Measurements from ENCODE around the gene GNB1. TPM values are rescaled to one million over a fixed set of nuclear protein-coding genes. Genes with fewer than 3 reads are reported as not detected.
"Not testable (repeated sequence)": the region's sequence is repeated elsewhere in the genome, so short reads cannot be mapped to it uniquely, and the experiment has no call there.

The GNB1 gene
- total RNA-seq, 1 experiment from 2014 or later = 135 TPM

DNA sequence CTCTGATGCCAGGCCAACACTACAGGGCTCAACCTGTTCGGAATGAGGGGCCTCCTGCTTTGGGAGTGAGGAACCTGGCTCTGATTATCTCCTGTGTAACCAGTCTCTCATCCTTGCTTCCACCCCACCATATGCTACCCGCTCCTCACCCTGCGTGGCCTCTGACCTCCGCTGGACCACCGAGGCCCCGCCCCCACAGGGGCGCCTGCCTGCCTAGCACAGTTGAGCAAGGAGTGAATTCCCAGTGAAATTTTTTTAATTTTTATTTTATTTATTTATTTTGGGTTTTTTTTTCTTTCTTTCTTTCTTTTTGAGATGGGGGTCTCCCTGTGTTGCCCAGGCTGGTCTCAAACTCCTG lies 1.9 kb upstream of the GNB1 start:
- H3K4me3 ChIP-seq (ENCODE audit: insufficient read depth, low read depth, low read length) = no peak overlapping the region
- H3K27me3 ChIP-seq (ENCODE audit: control insufficient read depth, insufficient read depth, low read length) = no peaks in the 10 kb centered on the region
- DNase-seq = peak; percentile 51
- no peaks in the 10 kb centered on the region for H3K36me3 ChIP-seq (replicated peaks; ENCODE audit: control insufficient read depth, insufficient read depth, low read length)

DNA sequence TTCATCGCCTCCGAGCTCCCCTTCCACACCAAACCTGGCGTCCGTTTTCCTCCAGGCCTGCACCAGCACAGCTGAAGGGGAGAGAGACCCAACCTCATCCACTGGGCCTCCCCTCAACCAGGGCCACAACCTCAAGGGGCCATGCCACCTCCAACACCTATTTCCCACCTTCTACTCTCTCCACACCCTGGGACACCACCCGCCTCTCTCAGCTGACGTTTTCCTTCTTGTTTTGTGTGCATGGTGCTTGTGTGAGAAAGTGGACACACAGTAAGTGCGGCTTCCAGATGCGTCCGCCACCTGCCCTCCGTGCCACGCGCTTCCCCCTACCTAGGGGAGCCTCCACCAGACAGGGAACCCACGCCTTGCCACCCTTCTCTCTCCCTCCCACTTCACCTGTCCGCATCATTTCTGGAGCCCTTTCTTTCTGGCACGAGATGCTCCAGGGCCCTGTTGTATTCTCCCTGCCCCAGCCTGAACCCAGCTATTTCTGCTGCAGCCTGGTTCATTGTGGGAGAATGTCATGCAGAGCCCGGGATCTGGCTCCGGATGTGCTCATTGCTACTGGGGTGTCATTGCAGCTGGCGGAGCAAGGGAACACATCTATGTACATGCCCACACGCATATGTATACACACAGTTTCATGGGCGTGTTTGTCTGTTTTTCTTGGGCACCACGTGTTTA lies 1.3 kb upstream of the GNB1 start:
- no peaks in the 10 kb centered on the region for H3K36me3 ChIP-seq (replicated peaks; ENCODE audit: control insufficient read depth, insufficient read depth, low read length)
- peak overlapping the region; percentile 100 for H3K4me3 ChIP-seq (ENCODE audit: insufficient read depth, low read depth, low read length)
- H3K27me3 ChIP-seq (ENCODE audit: control insufficient read depth, insufficient read depth, low read length) = no peaks in the 10 kb centered on the region
- DNase-seq = no peak

DNA sequence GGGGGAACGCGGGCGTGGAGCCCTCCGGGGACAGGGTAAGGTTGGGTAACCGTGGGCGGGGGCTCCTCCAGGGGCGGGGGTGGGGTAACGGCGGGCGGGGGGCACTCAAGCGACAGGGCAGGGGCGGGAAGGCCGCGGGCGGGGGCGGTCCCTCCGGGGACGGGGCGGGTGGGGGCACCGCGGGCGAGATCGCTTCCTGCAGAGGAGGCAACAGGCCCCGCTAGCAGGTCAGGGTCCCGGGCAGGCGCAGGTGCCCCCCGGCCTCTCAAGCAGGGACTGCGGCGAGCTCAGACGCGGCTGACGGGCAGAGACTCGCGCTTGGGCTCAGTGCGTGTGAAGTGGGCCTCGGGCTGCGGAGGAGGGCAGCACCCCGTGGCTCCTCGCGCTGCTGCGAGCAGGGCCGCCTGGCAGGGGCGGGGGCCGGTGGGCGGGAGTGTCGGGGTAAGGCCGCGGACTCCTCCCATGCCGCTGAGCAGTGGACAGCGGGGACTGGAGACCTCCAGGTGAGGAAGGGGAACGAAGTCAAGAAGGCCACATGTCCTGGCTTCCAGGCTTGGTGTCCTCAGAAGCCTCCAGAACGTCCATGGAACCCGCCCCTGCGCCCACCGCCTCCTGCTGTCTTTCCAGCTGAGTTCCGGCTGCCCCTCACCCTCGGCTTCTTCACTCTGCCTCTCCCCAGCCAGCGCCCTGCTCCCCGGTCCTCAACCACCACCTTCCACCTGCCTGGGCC lies 627 bp upstream of the GNB1 start:
- peak; percentile 90 for DNase-seq
- Histone ChIP-seq H3K36me3 (replicated peaks; ENCODE audit: control insufficient read depth, insufficient read depth, low read length) (no peaks in the 10 kb centered on the region), H3K27me3 (ENCODE audit: control insufficient read depth, insufficient read depth, low read length) (no peaks in the 10 kb centered on the region), H3K4me3 (ENCODE audit: insufficient read depth, low read depth, low read length) (peak overlapping the region; percentile 100)

DNA sequence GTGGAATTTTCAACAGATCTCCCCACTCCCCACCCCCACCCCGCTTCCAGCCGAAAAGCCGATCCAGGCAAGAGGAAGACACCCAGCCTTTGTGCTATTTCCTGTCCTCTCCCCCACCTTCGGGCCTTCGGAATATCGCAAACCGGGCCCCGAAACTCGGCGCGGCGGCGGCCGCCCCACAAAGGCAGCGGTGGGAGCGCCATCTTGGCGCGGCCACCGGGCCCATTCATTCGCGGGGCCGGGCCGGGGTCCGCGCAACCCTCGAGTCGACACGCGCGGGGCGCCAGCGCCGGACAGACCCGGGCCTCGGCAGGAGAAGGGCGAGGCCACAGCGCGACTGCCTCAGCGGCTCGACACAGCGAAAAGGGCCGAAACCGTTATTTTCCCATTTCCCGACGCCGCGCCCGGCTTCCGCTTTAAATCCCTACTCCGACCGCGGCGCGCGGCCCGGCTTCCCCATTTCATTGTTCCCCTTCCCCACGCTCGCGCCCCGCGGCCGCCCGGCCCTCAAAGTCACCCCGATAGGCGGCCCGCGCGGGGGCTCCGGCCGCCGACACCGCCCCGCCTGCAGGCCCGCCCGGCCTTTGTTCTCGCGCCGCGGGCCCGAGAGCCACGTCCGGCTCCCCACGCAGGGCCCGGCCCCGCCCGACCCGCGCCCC lies 911 bp downstream of the GNB1 start:
- Histone ChIP-seq H3K36me3 (replicated peaks; ENCODE audit: control insufficient read depth, insufficient read depth, low read length) (no peaks in the 10 kb centered on the region), H3K27me3 (ENCODE audit: control insufficient read depth, insufficient read depth, low read length) (no peaks in the 10 kb centered on the region), H3K4me3 (ENCODE audit: insufficient read depth, low read depth, low read length) (peak overlapping the region; percentile 100)
- peak; percentile 85 for DNase-seq

DNA sequence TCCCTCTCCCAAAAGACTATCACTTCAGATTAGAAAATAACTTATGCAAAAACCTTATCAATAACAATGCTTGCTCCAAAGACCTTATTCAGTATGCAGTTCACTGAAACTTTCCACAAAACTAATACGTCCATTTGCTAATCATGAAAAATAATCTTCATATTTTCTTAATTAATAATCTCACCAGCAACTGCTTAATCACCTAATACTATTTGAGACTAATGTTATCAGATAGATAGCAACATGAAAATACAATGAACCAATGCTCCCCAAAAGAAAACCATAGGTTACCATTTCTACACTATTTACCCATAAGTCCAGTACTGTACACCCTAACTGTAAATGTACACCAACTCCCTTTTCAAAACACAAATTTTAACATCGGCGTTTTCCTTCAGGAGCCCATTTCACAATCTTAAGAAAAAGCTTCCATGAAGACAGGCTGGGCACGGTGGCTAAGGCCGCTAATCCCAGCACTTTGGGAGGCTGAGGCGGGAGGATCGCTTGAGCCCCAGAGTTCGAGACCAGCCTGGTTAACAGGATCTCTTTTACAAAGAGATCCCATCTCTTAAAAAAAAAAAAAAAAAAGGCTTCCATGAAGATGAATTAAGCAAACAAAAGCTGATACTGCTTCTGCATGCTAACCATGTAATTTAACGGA lies 1.7 kb downstream of the GNB1 start:
- H3K4me3 ChIP-seq (ENCODE audit: insufficient read depth, low read depth, low read length) = peak overlapping the region; percentile 100
- DNase-seq = no peak

DNA sequence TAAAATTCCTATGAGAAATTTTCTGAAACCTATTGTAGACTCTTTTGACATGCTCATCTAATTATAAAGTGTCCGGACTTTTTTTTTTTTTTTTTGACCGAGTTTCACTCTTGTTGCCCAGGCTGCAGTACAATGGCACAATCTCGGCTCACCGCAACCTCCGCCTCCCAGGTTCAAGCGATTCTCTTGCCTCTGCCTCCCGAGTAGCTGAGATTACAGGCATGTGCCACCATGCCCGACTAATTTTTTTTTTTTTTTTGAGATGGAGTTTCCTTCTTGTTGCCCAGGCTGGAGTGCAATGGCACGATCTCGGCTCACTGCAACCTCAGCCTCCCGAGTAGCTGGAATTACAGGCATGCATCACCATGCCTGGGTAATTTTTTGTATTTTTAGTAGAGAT lies 7.0 kb downstream of the GNB1 start:
- not testable (repeated sequence) for DNase-seq

More for the DNA sequence above, 1.7 kb downstream of the GNB1 start:
- H3K27me3 ChIP-seq (ENCODE audit: control insufficient read depth, insufficient read depth, low read length) = no peaks in the 10 kb centered on the region
- no peaks in the 10 kb centered on the region for H3K36me3 ChIP-seq (replicated peaks; ENCODE audit: control insufficient read depth, insufficient read depth, low read length)

DNA sequence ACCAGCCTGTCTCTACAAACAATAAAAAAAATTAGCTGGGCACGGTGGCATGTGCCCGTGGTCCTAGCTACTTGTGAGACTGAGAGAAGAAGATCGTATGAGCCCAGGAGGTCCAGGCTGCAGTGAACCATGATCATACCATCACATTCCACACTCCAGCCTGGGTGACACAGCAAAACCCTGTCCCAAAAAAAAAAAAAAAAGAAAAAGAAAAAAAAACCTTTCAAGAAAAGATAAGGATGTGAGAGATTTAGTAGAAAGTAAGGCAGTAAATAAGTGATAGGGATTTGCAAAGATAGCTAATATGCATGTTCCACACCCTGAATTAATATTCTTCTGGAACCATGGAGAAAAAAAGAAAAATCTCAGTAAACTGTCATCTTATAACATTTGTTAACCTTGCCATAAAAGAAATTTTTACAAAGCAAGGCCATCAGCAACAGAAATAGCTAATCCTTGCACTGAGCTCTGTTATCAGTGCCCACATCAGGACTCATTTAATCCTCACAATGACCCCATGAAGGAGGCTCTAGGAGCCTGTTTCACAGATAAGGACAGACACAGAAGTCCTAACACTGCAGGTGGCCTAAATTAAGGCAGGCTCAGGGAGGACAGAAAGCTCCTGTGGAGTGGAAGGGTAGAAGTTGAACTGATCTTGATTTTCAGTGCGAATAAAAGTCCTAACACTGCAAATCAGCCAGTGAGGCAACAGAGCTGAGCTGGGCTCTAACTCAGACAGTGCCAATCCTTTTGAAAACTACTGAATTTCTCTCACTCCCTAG lies 7.6 kb downstream of the GNB1 start:
- no peak for DNase-seq
- Histone ChIP-seq H3K27me3 (ENCODE audit: control insufficient read depth, insufficient read depth, low read length) (no peaks in the 10 kb centered on the region), H3K36me3 (replicated peaks; ENCODE audit: control insufficient read depth, insufficient read depth, low read length) (no peaks in the 10 kb centered on the region; the same call in 1 of the 2 replicates), H3K4me3 (ENCODE audit: insufficient read depth, low read depth, low read length) (no peak overlapping the region)

More for the DNA sequence above, 7.0 kb downstream of the GNB1 start:
- H3K27me3 ChIP-seq (ENCODE audit: control insufficient read depth, insufficient read depth, low read length); H3K4me3 ChIP-seq (ENCODE audit: insufficient read depth, low read depth, low read length); H3K36me3 ChIP-seq (replicated peaks; ENCODE audit: control insufficient read depth, insufficient read depth, low read length): not testable (repeated sequence)

DNA sequence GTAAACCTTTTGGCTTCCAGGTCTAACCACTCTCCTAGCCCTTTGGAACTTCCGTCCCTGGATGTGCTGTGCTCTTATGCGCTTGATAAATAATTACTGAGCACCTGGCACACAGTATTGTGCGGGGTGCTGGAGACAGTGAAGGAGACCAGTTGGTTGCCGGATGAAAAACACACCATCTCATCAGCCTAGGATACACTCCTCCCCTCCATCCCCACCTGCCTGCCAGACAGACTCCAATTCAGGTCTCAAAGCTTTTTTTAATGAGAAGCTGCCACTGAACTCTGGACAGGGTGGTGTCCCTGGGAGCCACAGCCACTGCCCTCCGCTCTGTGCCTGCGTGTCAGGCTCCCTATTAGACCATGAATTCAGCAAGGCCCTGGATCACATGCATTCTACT lies 9.2 kb downstream of the GNB1 start:
- no peaks in the 10 kb centered on the region; the same call in 1 of the 2 replicates for H3K36me3 ChIP-seq (replicated peaks; ENCODE audit: control insufficient read depth, insufficient read depth, low read length)
- H3K4me3 ChIP-seq (ENCODE audit: insufficient read depth, low read depth, low read length) = no peak overlapping the region
- H3K27me3 ChIP-seq (ENCODE audit: control insufficient read depth, insufficient read depth, low read length) = no peaks in the 10 kb centered on the region
- no peak for DNase-seq

DNA sequence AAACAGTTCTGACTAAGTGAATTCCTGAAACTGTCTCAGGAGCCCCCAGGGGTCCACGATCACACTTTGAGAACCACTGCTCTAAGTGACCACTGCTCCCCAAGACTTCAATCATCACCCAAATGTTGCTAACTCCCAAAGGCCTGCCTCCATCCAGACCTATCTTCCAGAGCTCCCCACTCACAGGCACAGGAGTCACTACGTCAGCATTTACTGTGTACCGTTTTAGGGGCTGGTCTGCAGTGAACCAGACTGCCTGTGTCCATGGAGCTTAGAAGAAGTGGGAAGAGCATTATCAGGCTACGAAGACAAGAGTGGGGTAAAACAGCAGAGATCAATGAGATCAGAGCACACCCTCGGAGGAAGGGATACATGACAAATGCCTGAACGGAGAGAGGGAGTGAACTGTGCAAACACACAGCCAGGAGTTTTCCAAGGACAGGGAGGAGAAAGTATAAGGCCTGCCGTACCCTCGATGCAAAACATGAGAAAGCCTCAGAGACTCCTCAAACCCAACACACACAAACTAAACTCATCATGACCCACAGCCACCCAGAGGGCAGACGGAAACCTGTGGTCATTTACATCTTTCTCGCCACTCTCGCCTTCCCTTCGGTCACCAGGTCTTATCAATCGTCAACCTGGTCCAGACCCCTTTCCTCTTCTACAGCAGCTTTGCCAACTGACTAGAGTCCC lies 10.1 kb downstream of the GNB1 start:
- no peak for DNase-seq
- Histone ChIP-seq H3K36me3 (replicated peaks; ENCODE audit: control insufficient read depth, insufficient read depth, low read length) (peaks cover 7% of the 10 kb centered on the region), H3K27me3 (ENCODE audit: control insufficient read depth, insufficient read depth, low read length) (no peaks in the 10 kb centered on the region), H3K4me3 (ENCODE audit: insufficient read depth, low read depth, low read length) (no peak overlapping the region)

DNA sequence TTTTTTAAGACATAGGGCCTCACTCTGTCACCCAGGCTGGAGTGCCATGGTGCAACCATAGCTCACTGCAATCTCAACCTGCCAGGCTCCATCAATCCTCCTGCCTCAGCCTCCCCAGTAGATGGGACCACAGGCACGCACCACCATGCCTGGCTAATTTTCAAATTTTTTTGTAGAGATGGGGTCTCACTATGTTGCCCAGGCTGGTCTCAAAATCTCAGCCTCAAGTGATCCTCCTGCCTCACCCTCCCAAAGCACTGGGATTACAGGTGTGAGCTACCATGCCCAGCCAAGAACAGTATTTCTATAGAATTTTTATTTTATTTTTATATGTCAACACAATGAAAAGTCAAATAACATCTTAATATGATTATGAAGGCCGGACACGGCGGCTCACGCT lies 10.9 kb downstream of the GNB1 start:
- no peaks in the 10 kb centered on the region for H3K27me3 ChIP-seq (ENCODE audit: control insufficient read depth, insufficient read depth, low read length)
- H3K4me3 ChIP-seq (ENCODE audit: insufficient read depth, low read depth, low read length) = no peak overlapping the region
- peaks cover 10% of the 10 kb centered on the region for H3K36me3 ChIP-seq (replicated peaks; ENCODE audit: control insufficient read depth, insufficient read depth, low read length)
- DNase-seq = no peak

DNA sequence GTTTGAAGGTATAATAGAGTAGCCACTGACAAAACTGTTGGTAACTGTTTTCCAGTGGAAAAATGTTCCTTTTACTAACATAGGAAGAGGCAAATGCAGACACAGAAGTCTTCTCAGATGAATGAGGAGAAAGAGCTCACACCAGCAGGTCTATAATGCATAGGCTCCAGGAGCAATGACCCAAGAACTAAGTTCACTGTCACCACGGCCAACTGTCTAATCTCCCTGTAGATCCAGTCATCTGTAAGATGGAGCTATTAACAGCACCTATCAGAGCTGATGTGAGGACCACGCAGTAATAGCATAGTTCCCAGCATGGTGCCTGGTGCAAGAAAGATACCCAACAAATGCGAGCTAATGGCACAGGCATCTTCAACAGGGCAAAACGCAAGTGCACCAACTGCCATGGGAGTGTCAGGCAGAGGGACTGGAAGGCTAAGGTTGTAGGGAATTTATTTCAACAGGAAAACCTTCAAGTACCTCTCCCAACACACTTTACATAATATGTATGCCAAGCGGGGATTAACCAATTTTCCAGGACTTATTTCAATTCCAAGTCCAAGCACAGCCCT lies 12.9 kb downstream of the GNB1 start:
- peaks cover 12% of the 10 kb centered on the region for H3K36me3 ChIP-seq (replicated peaks; ENCODE audit: control insufficient read depth, insufficient read depth, low read length)
- DNase-seq = no peak

DNA sequence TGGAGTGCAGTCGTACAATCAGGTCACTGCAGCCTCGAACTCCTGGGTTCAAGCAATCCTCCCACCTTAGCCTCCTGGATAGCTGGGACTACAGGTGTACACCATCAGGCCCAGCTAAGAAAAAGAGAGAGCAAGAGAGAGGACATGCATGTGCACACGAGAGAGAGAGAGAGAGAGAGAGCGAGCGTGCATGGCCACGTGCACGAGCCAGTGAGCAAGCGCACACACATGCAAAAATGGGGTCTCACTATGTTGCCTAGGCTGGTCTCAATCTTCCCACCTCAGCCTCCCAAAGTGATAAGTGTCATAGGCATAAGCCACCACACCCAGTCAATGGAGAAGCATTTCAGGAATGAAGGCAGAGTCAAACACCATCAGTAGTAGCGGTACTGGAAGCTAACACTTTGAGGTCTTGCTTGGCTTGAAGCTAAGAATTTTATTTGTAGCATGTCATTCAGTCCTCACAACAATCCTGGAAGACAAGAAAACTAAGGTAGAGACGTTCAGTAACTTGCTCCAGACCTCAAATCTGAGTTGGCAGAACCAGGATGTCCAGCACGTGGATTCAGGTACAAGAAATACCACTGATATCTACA lies 14.5 kb downstream of the GNB1 start:
- no peak for DNase-seq
- Histone ChIP-seq H3K27me3 (ENCODE audit: control insufficient read depth, insufficient read depth, low read length) (no peaks in the 10 kb centered on the region), H3K4me3 (ENCODE audit: insufficient read depth, low read depth, low read length) (no peak overlapping the region), H3K36me3 (replicated peaks; ENCODE audit: control insufficient read depth, insufficient read depth, low read length) (peaks cover 12% of the 10 kb centered on the region)

More for the DNA sequence above, 12.9 kb downstream of the GNB1 start:
- no peak overlapping the region for H3K4me3 ChIP-seq (ENCODE audit: insufficient read depth, low read depth, low read length)
- H3K27me3 ChIP-seq (ENCODE audit: control insufficient read depth, insufficient read depth, low read length) = no peaks in the 10 kb centered on the region

DNA sequence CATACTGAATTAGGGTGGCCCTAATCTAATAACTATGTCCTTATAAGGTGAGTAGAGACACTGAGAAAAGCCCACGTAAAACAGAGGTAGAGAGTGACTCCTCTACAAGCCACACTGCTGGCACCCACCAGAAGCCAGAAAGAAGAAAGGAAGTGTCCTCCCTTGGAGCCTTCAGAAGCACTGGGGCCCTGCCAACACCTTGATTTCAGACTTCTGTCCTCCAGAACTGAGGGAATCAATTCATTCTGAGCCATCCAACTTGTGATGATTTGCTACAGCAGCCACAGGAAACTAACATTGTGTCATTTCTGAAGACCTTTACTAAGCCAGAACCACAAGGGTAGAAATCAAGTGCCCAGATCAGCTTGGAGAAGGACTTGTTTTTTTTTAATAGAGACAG lies 15.0 kb downstream of the GNB1 start:
- DNase-seq = no peak
- H3K4me3 ChIP-seq (ENCODE audit: insufficient read depth, low read depth, low read length) = no peak overlapping the region
- H3K36me3 ChIP-seq (replicated peaks; ENCODE audit: control insufficient read depth, insufficient read depth, low read length) = peaks cover 12% of the 10 kb centered on the region
- no peaks in the 10 kb centered on the region for H3K27me3 ChIP-seq (ENCODE audit: control insufficient read depth, insufficient read depth, low read length)
